Activated CD4-positive, alpha-beta T cell treated with anti-CD3 and anti-CD28 coated beads, Interleukin-2, amount 50 U/mL, for 4 hours (primary cell): ENCODE data around the gene VSTM2B.

Experiments used
- DNase-seq, 2 experiments: peaks; one replicate each; pipeline ENCODE4 v3.0.0-alpha.2; 2020

VSTM2B gene

DNA sequence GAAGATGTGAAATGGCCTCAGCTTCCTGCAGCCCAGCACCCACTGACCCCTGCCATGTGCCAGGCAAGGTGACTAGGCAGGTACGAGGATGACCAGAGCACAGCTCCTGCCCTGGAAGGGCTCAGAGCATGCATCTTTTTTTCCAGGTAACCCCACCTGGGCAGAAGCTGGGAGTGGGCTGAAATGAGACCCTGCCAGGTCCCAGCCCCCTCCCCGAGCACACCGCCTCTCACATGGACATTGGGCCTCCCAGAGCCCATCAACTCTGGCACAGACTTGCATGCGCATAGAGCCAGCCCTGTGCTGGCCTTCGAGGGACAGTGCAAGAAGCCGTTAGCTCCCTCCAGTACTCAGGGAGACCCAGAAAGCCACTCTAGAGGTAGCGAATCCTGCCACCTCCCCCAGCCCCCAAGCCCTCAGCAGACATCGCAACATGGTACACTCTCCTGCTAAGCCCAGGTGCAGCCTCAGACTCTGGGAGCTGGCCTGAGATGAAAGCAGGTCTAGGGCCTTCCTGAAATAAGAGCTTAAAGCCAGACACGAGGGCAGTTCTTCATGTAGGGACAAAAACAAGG is 8.9 kb upstream of the VSTM2B start:
- DNase-seq: no peak

DNA sequence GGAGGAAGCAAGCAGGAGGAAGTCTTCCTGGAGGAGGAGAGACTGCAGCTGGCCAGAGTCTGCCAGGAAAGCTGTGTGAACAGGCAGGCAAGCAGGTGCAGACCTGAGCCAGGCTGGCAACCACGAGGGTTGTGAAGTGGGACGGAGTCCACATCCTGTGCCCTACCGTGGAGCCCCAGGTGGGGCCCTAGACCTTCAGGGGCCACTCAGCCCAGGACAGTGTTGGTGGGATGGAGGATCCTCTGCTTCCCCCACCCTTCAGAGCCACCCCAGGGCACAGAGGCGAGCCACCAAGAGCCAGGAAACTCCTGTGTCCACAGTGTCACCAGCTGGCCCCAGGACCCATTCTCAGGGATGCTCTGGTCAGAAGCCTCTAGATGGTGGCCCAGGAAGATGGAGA is 8.4 kb upstream of the VSTM2B start:
- no peak for DNase-seq

DNA sequence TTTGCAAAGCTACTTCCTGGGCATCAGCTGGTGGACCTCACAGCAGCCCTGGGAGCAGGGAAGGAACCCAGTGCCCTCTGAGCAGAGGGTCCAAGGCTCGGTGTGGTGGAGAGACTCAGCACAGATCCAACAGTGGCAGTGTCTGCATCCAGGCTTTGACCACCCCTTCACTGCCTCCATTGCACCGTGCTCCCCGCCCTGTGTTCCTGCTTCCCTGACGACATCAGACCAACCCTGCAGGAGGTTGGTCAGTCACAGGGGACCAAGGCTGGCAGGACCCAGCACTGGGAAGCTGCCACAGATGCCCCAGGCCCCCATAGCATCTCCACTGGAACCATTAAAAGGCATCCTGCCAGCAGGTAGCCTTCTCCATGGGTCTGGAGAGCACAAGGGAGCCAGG is 7.8 kb upstream of the VSTM2B start:
- DNase-seq: no peak

DNA sequence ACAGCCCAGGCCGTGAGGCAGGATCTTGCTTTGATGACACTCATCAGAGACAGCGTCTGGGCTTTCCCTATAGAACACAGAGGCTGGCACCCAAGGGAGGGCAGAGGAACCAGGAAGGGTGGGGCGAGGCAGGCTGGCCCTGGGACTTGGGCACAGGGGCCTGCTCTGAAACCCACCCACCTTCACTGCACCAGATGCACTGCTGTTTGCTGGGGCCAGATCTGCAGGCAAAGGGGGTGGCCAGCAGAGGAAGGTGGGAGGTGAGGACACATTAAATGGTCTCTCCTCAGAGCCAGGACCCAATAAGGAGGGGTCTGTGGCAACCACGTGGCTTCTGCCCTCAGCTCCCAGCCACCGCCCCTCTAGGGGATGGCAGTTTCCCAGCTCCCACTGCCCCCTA is 6.6 kb upstream of the VSTM2B start:
- no peak for DNase-seq

DNA sequence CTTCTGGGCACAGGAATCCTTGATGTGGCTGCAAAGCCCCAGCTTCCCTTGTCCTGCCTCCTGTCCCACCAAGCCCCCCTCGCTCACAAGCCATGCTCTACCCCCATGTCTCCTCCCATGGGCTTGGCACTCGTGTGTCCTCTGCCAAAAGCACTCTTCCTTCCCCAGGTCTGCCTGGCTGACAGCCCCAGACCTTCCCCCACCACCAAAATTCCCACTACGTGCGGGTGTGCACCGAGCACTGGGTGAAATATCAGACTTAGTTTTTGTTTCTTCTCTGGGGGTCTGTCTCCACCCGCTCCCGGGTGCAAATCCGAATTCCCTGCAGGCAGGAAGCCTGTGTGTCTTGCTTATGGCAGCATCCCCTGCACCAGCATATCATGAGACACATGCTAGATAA is 5.9 kb upstream of the VSTM2B start:
- DNase-seq: no peak

DNA sequence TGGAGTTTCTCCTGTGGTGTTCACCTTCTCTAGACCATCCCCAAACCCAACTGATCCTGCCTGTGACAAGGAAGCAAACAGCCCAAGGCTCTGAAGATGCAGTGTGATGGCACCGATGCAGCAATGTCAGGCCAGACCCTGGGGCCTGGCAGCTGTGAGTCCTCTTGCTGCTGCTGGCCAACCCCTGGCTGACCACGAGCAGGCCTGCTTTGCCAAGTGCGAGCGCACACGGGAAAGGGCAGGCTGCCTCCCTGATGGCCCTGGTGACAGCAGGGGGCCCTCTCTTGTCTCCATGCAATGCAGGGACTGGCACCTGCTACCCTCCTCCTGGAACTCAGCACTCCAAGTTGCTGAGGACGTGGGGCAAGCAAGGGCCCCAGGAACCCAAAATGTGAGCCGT is 5.4 kb upstream of the VSTM2B start:
- no peak for DNase-seq

DNA sequence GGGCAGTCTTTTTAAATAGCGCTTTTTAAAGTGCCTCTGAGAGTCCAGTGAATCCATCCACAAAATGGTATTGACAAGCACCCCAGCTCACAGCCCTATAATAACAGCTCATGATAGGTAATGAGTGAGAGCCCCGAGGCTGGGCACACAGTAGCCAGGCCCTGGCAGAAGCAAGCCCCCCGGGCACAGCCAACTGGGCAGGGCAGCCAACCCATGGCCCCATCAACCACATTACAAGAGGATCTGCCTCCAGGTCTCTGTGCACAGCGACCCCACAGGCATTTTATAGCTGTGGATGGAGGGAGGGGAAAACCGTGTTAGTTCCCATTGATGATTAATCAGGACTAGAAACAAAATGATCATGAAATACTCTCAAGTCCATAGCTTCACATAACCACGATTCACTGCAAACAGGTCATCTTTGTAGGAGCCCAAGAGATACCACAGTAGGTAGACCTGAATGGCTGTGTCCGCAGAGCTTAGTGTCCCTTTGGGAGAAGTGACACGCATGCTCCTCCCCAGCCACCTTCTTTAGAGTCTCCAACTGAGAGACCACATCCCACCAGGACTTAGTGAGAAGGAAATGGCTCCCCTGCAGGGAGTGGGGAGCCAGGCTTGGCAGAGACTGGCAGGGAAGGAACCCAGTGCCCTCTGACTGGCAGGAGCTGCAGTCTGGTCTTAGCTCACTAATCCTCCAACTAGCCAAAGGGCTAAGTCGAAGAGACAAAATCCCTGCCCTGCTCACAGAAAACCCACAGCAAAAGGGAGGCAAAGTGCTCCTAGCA is 4.3 kb upstream of the VSTM2B start:
- DNase-seq: no peak

DNA sequence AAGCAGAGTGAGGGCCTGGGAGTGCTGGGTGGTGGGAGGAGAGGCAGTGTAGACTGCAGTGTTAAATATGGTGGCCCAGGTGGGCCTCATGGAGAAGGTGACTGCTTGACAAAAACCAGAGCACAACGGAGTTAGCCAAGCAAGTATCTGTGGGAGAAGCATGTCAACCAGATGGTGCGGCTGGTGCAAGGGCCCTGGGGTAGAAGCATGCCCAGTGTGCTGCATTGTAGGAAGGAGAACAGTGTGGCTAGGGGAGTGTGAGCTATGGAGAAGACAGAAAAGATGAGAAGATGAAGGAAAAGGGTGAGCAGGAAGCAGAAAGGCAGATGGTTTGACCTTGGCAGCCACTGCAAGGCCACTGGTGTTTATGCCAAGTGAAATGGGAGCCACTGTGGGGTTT is 2.2 kb upstream of the VSTM2B start:
- DNase-seq: no peak

DNA sequence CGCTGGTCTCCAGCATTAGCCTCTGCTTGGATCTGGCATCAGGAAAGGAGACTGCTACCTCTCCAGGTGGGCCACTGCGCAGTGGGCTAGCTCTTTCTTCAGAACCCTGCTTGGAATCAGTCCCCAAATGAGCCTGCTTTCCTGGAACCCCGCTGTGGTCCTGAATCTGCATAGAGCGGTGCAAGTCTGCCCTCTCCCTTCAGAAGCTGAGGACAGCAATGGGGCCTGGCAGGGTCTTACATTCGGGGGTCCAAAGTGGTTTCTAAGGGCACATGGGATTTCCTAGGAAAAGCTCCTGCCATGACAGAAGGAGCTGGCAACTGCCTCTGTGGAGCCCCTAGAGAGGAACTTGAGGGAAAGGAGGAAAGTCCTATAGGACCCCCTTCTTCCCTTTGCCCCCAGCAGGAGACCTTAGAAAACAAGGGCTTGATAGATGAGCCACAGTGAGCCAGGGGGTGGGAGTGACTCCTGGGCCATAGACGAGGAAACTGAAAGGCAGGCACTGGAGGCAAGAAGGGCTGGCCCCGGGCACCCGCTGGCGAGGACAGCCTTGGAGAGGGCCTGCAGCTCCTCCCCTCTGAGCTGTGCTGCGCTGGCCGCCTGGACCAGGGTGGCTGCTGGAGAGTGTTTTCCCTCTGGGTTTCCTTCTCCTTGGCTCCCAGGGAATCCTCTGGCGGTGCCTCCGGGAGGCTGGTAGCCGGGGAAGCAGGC is 1.4 kb upstream of the VSTM2B start:
- no peak for DNase-seq

DNA sequence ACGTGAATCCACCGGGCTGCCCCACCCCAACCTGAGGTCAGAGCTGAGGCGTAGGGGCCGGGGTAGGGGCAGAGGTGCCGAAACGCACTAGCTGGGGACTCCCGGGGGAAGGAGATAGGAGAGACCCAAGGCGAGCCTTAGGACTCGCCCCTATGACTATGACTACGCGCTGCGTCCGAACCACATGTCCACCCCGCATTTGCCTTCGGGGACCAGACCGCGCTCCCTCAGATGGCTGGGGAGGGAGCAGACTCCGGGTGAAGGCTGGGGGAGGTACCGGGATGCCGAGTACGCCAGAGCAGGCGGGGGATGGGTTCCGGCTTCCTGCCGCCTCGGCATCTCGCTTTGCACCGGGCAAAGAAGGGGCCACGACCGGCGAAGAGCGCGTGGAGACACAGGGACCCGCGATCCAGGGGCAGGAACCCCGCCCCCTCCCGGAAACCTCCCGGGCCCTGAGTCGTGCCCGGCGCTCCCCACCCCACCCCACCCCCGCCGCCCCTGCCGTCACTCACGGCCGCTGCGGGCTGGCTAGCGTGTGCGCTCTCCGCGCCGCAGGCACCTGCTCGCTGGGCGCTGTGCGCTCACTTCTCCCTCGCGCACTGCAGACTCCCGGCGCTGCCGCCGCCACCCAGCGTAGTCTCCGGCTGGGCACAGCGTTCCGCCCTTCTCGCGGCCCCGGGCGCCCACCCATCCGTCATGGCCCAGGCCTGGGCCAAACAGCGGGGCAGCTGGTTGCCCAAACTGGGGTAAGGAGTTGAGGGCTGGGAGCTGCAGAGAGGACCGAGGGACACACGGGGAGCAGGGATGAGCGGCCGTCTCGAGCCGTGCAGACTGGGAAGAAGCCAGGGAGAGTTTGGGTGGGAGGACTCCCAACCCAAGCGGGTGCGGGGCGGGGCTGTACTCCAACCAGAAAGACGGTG is 622 bp upstream of the VSTM2B start:
- DNase-seq: no peak

DNA sequence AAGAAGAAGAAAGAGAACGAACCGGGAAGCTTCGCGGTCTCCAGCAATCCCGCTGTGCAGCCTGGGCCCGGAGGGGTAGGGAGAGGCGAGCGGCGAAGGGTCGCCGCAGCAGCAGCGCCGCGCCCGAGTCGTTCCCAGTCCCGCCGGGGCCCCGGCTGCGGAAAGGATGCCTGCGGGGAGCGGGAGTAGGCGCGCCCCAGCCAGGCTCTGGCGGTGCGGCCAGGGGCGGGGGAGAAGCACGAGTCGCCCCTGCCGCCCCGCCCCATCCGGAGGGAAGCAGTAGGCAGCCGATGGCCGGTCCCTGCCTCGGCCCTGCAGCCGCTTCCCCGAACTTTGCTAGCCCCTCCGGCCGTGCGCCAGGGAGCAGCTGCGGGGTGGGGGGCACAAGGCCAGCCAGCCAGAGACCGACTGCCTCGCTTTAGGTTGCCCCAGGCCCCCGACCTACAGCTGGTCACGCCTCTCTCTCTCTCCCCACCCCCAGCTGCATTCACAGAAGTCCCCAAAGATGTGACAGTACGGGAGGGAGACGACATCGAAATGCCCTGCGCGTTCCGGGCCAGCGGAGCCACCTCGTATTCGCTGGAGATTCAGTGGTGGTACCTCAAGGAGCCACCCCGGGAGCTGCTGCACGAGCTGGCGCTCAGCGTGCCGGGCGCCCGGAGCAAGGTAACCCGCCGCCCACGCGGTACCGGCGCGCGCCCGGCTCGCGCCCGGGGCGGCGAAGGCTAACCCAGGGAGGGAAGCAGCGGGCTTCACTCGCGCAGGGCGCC is 1.1 kb downstream of the VSTM2B start:
- DNase-seq: no peak

DNA sequence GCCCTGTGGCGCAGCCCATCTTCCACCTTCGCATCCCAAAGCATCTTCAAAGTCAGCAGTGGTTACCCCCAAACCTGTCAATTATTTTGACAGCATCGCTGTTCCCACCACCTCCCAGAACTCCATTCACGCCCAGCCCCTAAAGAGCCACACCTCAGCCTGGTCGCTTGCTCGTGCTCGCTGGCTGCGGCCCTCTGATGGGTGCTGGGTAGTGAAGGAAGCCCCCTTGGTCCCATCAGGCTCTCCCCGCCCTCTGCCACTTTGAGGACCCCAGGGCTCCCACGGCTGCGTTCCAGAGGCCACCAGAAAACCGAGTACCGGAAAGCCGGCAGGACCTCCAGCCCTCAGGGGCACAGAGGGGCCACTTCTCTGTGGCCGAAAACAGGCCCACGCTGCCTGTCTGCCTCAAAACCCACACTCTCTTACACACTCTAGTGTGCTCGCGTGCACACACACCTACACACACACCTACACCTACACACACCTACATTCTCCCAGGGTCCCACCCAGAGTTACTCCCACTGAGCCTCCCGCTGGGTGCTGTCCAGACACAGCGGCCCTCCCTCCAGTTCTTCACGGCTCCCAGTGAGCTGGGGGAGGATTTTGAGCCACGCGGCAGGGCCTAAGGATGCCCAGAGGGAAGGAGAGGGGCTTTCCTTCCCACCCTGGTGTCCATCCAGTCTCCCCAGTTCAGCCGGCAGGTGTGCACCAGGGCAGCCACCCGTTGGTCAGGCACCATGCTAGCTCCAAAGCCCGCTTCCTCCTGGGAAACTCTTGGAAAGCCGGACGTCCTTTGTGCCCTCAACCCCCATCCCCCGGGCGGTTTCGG is 1.9 kb downstream of the VSTM2B start:
- DNase-seq: no peak

DNA sequence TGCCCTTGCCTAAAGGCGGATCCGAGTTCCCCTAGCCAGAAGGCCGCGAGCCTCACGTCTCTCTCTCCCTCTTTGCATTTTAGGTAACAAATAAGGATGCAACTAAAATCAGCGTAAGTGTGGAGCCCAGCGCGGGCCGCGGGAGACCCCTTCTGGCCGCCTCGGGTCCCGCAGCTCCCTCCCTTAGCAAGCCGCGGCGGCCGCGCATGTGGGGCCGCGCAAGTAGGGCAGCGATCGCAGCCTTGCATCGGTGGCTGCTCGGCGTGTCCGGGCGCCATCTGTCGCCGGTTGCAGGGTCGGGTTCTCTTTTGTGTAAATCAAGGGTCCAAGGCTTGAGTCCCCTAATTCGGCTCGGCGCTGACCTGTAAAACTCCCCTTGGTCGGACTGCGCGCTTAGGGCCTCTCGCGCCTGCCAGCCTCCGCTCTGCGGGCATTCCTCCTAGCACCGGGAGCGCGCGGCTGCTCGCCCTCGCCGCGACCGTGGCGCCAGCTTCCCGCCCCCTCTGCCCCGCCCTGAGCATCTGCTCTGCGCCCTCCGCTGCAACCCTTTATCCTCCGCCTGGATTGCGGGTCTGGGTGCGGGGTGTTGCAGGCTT is 2.7 kb downstream of the VSTM2B start:
- DNase-seq: peak; percentile 24 to 31

DNA sequence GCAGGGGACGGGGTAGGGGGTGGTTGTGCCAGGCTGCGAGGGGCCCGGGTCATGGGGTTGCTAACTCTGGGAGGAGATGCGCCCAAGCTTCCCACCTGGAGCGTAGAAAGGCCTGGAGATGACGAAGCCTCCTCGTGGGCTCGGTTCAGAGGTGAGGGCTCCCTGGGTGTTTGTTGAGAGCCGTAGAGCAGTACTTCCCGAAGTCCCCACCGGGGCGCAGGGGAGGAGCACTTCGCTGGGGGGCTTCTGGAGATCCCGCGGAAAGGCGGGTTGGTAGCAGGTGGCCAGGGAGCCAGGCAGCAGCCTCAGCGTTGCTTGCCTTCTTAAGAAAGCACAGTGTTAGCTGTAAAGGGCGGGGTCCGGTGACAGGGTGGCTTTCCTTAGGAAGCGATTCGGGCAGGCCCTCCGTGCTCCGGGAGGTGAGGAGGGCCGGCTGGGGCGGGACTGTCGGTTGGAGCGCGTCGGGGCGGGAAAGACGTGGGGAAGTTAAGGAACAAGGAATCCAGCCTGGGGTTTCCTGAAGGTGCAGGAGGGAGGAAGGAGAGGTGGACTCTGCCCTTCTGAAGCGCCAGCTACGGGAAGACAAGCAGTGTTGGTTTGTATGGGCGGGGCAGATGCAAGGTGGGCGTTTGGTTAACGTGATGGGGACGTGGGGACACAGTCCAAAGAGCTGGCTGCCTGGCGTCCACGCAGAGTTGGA is 3.3 kb downstream of the VSTM2B start:
- no peak for DNase-seq

DNA sequence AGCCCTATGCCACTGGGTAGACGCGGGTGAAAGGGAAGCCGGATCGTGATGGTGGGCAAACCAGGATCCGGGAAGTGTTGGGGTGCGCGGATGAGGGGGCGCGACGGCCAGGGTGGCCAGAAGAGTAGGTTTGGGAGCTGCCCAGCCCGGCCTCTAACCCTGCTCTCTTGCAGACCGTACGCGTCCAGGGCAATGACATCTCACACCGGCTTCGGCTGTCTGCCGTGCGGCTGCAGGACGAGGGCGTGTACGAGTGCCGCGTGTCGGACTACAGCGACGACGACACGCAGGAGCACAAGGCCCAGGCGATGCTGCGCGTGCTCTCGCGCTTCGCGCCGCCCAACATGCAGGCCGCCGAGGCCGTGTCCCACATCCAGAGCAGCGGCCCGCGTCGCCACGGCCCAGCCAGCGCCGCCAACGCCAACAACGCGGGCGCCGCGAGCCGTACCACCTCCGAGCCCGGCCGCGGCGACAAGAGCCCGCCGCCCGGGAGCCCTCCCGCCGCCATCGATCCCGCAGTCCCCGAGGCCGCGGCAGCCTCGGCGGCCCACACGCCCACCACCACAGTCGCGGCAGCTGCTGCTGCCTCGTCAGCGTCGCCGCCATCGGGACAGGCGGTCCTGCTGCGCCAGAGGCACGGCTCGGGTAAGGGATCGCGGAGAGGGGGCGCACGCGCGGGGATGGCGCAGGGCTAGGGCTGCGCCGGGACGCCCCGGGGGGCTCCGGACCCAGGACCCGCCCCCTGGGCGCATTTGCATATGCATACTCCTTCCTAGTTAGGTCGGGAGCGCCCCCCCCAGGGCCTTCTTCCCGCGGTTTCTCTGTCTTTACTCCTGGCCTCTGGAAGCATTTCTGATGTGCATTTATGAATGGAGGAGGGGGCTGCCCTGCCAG is 4.1 kb downstream of the VSTM2B start:
- DNase-seq: no peak

DNA sequence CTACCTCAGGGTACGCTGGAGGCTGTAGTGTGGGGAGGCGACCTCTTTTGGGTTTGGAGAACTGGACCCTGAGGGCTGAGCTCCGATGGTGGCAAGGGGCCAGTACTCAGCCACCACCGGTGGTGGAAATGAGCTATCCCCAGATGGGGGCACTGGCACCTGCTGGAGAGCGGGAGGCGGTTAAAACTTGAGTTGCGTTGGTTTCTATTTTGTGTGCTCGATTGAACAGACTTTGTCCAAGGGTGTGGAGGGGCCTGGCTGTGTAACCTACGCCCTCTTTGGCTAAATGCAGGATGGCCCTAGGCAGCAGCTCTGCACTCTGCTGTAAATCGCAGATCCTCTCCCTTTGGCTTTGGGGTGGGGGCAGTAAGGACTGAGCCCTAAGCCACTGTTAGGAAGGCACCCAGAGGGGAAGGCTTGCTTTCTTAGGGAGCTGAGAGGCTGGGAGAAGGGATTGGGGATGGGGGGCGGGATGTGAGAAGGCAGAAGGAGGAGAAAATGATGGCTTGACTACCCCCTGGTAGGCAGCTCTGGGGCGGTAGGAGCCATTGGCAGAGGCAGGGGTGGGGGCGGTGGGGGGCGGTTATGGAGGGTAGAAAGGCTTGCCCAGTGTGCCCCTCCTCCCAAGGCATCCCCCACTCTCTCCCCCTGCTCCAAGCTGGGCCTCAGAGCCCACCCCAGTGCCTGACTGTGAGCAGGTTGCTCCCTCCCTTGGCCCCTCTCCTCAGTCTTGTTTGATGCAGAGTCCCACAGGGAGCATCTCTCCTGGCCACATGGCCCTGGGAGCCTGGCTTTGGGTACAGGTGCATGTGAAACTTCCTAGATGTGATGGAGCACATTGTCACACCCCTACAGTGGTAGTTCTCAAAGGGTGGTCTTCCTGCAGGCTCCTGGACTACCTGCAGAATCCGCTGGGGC is 5.0 kb downstream of the VSTM2B start:
- no peak for DNase-seq

DNA sequence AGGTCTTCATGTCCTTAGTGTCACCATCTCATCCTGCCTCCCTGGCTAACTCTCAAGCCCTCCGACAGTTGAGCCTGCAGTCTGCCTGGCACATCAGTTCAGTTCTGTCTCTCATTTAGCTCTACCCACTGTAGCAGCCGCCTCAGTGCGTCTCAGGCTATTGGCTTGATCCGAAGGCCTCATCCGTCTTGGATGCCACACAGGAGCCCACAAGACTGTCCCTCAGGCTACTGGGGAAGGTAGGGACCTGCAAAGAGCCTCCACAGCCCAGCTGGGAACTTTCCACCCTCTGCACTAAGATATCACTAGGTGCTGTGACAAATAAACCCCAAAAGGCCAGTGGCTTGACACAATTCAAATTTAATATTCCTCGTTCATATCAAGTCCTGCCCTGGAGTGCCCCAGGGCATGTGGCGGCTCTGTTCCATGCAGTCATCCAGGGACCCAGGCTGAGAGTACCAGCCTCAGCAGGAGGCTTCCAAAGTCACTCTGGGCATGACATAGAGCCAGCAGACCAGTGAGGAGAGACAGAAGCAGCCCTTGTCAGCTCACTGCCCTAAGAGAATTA is 5.7 kb downstream of the VSTM2B start:
- DNase-seq: no peak

DNA sequence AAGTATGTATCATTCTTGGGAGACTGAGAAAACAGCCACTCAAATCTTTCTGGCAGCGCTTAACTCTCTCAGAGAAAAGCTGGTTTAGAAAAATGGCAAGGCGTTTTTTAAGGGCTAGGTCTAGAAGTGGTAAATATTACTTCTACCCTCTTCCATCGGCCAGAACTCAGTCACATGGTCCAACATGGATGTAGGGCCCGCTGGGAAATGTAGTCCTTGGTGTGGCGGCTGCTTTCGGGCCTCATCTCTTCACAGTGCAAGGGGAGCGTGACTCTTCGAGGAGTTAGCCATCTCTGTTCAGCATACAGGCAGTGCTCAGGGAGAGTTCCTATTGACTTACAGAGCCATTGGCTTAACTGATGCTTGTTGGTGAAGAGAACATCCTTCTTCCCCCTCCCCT is 6.3 kb downstream of the VSTM2B start:
- no peak for DNase-seq
